GM13976 (cell line): ENCODE data around the gene RGS7.

Experiments used
- DNase-seq: peaks from one replicate; pipeline ENCODE4 v3.0.0; 2012; ENCODE audit warnings: low spot score
- CTCF ChIP-seq: IDR thresholded peaks from 2 replicates; pipeline ENCODE4 v1.5.1; 2012; ENCODE audit warnings: borderline replicate concordance, mild to moderate bottlenecking; ENCODE audit not compliant: insufficient read depth; ENCODE audit errors: extremely low read depth, missing control alignments, control extremely low read depth
- in situ Hi-C: fragments of 300-500 bp; cut with MboI; formaldehyde crosslinking; loops from one replicate; pipeline ENCODE4 v1.12.0; 2022; ENCODE audit warnings: low sequenced_read_pairs, mixed read lengths, inconsistent platforms; ENCODE audit not compliant: unreplicated experiment

RGS7 gene

GRCh38 chr1:240831191-240831631, 525.8 kb downstream of the RGS7 start:
- in situ Hi-C loops, result no loop called here
- no peak for DNase-seq
- TF ChIP-seq CTCF, result no peak

- no peak for TF ChIP-seq CTCF
Observed at GRCh38 chr1:240829487-240829886, 527.5 kb downstream of the RGS7 start.

GRCh38 chr1:240827786-240828185, 529.2 kb downstream of the RGS7 start:
- in situ Hi-C loops, result no loop called here
- DNase-seq, result no peak
- no peak for TF ChIP-seq CTCF

More at GRCh38 chr1:240829487-240829886, 527.5 kb downstream of the RGS7 start:
- no peak for DNase-seq
- in situ Hi-C loops, result no loop called here

GRCh38 chr1:240824238-240824637, 532.8 kb downstream of the RGS7 start:
- in situ Hi-C loops, result no loop called here
- TF ChIP-seq CTCF, result no peak
- no peak for DNase-seq

DNA sequence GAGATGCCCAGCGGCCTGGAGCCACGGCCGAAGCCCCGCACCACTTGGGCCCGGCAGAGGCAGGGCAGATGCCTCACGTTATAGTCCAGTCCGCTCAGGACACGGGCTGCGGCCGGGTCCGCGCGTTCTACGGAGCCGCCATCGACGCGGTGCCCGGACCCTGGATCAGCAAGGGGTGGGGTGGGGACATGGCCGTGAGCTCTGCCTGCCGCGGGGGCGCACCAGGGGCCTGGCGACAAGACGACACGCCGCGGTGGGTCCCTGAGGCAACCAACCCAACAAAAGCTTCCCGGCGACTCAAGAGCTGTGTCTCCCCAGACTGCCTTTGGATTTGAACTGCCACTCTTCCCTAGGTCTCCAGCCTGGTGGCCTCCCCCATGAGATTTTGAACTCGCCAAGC, 533.6 kb downstream of the RGS7 start:
- no peak for DNase-seq
- TF ChIP-seq CTCF, result no peak
- in situ Hi-C loops, result no loop called here

- no peak for DNase-seq
- in situ Hi-C loops, result no loop called here
- TF ChIP-seq CTCF, result no peak
Observed at GRCh38 chr1:240821925-240822324, 535.1 kb downstream of the RGS7 start.

- DNase-seq, result no peak
- in situ Hi-C loops, result no loop called here
Observed at GRCh38 chr1:240820816-240821215, 536.2 kb downstream of the RGS7 start.

More at GRCh38 chr1:240820816-240821215, 536.2 kb downstream of the RGS7 start:
- TF ChIP-seq CTCF, result no peak
